HG03558 (cell line): ENCODE data around the gene FAM24B.
"Not testable (repeated sequence)": the region's sequence is repeated elsewhere in the genome, so short reads cannot be mapped to it uniquely, and the experiment has no call there.

Source experiments
- ATAC-seq: cut with Tn5 transposase; IDR thresholded peaks from one replicate; pipeline ENCODE4 v1.9.1; 2021; ENCODE audit warnings: moderate number of reproducible peaks; ENCODE audit not compliant: unreplicated experiment; ENCODE audit errors: extremely low read depth

Gene FAM24B, protein sequence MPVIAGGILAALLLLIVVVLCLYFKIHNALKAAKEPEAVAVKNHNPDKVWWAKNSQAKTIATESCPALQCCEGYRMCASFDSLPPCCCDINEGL

DNA sequence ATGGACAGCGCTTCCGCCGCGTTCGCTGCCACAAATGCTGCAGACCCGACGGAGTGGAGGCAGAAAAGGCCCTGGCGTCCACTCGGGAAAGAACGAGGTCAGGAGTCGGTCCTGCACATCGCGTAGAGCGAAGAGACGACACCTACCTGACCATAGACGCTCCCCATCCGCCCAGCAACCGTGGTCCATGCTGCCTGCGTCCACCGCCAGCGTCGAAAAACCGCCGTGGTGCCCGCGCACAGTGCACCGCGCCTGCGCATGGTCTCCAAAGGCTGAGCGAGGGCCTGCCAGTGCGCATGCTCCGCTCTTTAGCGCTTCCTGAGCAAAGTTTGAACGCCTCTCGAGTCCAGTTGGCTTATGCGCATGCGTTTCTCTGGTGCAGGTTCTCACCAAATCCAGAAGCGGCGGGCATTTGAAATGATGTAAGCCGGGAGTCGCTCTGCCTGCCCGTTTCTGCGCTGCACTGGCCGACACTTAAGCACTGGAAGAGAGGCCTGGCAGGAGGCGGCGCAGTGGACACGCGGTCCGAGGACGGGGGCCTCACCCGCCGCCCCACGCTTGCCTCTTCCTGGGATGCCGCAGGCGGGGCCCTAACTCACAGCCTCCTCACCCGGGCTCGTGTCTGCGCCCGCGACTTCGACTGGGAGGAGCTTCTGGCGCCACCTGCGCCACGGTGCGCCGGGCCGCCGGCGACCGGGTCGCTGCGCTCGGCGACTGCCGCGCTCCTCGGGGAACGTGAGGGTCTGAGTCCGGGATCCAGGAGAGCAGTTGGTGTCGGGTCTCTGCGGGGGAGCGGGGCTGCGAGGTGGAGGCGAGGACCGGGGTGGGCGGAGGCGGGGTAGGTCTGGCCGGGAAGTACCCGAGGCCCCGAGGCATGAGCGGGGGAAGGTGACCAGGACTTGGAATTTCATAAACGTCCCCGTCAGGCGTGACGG lies at the start of gene FAM24B:
FAM24B (minus strand) TSS at position 243 of the 935 bp plus-strand sequence. CDS start 29,066 bp downstream, outside the sequence.
- peak; percentile 50 for ATAC-seq

DNA sequence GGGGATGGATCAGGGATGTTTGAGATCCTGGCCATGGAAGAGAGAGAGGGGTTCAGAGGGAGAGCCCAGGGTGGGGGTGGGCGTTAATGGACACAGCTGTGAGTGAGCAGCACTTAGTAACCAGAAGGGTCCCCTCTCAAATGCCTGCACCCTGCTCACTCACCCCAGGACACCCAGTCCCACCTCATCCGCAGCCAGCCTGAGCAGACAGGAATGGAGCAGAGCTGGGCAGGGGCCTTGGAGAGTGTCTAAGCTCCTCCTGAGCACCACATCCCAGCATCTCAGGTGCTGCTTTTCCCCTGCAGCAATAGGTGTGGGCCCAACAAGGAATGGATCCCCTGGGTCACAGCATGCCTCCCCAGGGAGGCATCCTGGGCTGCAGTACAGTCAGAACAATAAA lies 36.3 kb upstream of the FAM24B start:
- no peak for ATAC-seq

DNA sequence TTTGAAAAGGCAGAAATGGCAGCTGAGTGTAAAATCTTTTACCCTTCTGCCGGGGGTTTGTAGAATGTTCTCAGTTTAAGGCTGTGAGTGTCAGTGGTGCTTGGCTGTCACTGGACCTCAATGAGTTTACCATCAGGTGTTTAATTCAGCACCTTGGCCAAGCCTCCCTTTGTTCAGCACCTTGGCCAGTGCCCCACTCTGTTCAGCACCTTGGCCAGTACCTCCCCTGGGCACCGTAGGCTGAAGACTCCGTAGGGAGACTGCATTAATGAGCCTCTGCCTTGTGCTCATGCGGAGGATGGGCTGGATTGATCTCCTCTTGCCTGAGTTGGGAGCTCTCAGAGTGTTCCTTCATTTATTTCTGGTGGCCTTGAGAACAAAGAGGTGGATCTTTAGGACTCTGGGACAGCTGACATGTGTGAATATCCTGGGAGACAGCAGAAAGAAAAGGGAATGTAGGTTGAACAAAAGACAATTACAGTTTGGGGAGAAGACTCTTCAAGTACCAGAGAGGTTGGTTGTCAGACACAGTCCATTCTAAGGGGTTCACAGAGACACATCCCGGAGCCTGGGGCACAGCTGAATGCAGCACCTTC lies 32.6 kb upstream of the FAM24B start:
- ATAC-seq = no peak

GRCh38 chr10:122910310-122910709 lies 30.9 kb upstream of the FAM24B start, which contains the start of gene FAM24A:
Gene FAM24A, plus strand, starts transcription at chr10:122910610. Its CDS starts 1,025 bp downstream, at chr10:122911635.
- no peak for ATAC-seq

DNA sequence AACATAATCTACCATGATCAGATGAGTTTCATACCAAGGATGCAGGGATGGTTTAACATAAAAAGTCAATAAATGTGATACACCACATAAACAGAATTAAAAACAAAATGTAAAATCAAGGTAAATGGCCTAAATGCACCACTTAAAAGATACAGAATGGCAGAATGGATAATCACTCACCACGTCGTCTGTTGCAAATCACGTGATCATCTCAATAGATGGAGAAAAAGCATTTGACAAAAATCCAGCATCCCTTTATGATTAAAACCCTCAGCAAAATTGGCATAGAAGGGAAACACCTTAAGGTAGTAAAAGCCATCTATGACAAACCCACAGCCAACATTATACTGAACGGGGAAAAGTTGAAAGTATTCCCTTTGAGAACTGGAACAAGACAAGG lies 24.5 kb upstream of the FAM24B start:
- not testable (repeated sequence) for ATAC-seq

GRCh38 chr10:122894261-122894944 lies 15.0 kb upstream of the FAM24B start:
- no peak for ATAC-seq

DNA sequence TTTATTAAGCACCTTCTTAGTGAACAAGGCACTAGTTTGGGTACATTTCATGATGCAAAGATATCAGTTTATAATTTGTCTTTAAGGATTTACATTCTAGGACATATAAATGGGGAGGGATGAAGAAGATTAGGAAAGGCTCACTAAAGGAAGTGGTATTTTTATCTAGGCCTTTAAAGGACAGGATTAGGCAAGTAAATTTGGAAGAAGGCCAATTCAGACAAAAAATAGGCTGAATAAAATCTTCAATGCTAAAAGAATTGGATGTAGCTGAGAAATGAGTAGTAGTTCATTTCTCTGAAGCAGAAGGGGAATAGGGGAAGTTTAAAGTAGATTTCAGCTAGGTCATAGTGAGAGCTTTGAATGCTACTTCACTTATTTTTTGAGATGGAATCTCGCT lies 4.8 kb upstream of the FAM24B start:
- ATAC-seq = no peak

GRCh38 chr10:122882766-122883165 lies 3.4 kb upstream of the FAM24B start:
- ATAC-seq = no peak

- ATAC-seq = no peak
Measured at GRCh38 chr10:122878799-122879338, 512 bp downstream of the FAM24B start.

GRCh38 chr10:122877264-122877663 lies 2.1 kb downstream of the FAM24B start:
- ATAC-seq = no peak

GRCh38 chr10:122876467-122876855 lies 2.9 kb downstream of the FAM24B start:
- no peak for ATAC-seq

DNA sequence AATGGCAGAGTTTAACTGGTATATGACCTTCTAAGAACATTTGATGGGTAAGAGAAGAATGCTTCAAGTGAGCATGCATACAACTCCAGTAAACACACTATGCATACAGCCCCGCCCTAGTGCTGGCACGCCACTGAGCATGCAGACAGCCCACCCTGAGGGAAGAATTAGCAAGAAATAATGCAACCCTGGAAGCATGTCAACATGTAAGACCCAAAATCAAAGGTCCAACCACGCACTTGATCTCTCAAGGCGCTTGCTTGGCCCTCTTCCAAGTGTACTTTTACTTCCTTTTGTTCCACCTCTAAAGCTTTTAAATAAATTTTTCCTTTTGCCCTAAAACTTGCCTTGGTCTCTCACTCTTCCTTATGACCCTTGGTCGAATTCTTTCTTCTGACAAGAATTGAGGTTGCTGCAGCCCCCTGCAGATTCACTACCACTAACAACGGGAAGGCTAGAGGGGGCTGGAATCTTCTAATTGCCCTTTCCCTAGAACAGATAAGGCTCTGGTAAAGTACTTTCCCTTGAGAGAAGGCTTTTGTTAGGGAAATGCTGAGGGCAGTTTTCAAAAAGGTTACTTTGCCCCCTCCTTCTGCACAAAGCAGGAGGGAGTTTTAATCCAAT lies 3.4 kb downstream of the FAM24B start:
- ATAC-seq = no peak

DNA sequence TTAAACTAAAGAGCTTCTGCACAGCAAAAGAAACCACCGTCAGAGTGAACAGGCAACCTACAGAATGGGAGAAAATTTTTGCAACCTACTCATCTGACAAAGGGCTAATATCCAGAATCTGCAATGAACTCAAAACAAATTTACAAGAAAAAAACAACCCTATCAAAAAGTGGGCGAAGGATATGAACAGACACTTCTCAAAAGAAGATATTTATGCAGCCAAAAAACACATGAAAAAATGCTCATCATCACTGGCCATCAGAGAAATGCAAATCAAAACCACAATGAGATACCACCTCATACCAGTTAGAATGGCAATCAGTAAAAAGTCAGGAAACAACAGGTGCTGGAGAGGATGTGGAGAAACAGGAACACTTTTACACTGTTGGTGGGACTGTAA lies 7.4 kb downstream of the FAM24B start:
- not testable (repeated sequence) for ATAC-seq

- not testable (repeated sequence) for ATAC-seq
Measured at GRCh38 chr10:122868768-122869167, 10.6 kb downstream of the FAM24B start.

- not testable (repeated sequence) for ATAC-seq
Measured at GRCh38 chr10:122866757-122867482, 12.5 kb downstream of the FAM24B start.

GRCh38 chr10:122864901-122865300 lies 14.5 kb downstream of the FAM24B start:
- ATAC-seq = no peak

DNA sequence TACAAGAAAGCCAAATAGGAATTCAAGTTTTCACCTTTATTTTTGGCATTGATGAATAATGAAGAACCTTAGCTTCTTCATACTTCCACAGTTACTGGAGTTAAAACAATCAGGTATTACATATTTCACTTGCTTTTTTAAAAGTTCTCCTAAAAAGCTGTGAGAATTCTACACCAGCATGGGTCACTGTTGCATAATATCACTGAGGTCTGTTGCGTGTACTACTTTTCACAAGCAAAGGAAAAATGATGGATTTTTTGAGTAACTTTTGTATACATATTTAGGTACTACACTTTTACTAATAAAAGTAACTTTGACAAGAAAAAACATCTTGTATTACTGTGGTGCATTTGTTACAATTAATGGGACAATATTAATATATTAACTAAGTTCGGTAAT lies 15.2 kb downstream of the FAM24B start:
- ATAC-seq = no peak

DNA sequence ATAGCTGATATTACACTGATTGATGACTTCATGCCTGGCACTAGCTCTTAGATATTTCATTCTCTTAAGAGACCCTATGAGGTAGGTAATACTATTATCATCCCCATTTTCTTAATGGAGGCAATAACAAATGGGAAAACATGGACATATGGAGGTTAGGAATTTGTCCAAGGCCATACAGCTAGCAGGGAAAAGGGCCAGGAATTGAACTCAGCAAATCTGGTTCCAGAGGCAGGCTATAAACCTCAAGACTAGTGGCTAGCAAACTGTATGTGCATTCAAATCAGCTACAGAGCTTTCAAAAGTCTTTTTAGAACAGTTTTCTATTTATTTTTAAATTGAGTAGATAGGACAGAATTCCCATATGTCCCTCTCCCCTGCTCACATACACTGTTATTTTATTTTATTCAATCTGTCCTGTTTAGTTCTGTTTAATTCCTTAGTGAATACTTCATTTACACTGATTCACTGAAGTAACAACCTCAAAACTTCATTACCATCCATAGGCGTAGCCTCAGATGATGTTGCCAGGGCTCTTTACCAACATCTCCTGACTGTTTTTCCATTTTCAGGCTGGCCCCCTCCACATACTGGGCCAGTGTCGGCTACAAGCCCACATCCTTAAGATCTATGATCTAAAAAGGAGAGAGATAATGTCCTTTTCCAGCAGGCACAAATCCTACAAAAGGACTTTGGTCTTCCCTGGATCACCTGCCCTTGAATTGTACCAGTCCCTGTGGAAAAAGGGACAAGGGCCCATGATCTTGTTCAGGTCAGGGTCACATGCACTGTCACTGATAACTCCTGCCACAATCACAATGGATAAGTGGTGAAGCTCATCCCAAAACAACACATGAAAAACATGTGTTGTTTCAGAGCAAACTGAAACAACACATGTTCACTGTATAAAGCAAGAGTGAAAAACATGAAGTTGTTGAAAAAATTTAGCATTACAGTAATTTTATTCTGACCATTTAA lies 15.9 kb downstream of the FAM24B start:
- no peak for ATAC-seq
